Measurements from ENCODE around the gene CYP1B1. TPM values are rescaled to one million over a fixed set of nuclear protein-coding genes. Genes with fewer than 3 reads are reported as not detected.

The CYP1B1 gene
- total RNA-seq, result 1 to 10 TPM; 3.3 to 4.3 TPM

DNA sequence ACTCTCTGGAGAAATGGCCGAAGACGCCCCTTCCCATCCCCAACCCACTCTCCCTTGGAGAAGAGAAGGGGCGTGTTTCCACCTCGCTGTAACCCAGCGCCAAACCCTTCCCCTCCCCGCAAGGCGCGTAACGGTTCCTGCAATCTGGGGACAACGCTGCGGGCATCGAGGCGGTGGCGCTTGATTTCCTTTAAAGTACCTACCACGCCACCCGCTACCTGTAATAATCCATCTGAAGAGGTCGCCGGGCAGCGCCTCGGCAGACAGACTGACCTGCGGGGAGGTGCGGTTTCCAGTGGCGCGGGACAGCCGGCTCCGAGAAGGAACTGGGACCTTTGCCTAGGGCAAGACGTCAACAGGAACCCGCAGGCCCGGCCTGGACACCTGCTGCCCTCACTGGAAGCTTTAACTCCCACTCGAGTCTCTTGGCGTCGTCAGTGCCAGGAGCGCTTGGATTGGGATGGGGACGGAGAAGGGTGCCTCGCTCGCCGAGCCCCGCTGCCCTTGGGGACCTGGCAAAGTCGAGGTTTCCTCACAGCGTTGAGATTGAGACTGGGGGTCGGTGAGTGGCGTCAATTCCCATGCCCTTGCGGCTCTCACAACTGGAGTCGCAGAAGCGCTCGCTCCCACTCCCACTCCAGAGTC, at the start of gene CYP1B1:
Gene CYP1B1 (minus strand): TSS at position 645 of the 645 bp plus-strand sequence. CDS start 763 bp downstream, outside the sequence.
- DNase-seq, result peak; percentile 24
- peaks cover 62% of the 10 kb centered on the region for H3K27me3 Mint-ChIP-seq
- peak within 1 kb of the TSS; percentile 70 for H3K4me3 Mint-ChIP-seq
- H3K36me3 Mint-ChIP-seq, result peaks cover 6% of the 10 kb centered on the region
- intact Hi-C loops (cut with micrococcal nuclease), result loop anchor here (1.0 to 10.0 kb wide), 6 partner anchors 39 to 302 kb away; partner anchors contain the start of genes ATL2 and RMDN2
- ChIA-PET CTCF (interaction anchor here (0.7 to 3.8 kb wide), 16 partner anchors 7 to 387 kb away, joined by 3 to 27 read pairs (median 6); no protein-coding TSS in a partner anchor), POLR2A (interaction anchor here (1.9 to 2.7 kb wide), 3 partner anchors 15 to 38 kb away, joined by 4 to 23 read pairs (median 9); no protein-coding TSS in a partner anchor)
- H3K27ac Mint-ChIP-seq, result peak within 1 kb of the TSS; percentile 76
- no peaks in the 10 kb centered on the region for H3K9me3 Mint-ChIP-seq
- H3K4me1 Mint-ChIP-seq (ENCODE audit: low read depth), result peaks cover 17% of the 10 kb centered on the region

DNA sequence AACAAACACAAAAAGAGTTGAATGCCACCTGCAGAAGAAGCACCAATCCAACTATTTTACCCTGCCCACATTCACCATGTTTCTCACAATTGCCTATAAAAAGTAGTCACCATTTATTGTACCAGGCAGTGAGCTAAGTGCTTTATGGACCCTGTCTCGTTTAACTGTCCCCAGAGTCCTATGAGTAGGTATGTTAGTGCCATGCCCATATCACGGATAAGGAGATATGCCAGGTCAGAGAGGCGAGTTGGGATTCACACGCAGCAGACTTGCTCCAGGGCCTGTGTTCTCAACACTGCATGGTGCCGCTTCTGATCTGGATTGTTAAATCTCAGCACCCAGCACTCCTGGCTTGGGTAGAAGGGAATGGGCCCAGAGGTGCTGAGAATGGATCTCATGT, 49.1 kb upstream of the CYP1B1 start:
- POLR2A ChIA-PET, result no interaction called here
- intact Hi-C loops (cut with micrococcal nuclease), result no loop called here
- Mint-ChIP-seq H3K9me3 (peaks cover 18% of the 10 kb centered on the region), H3K27me3 (no peaks in the 10 kb centered on the region), H3K36me3 (peaks cover 8% of the 10 kb centered on the region), H3K27ac (no peak overlapping the region), H3K4me1 (ENCODE audit: low read depth) (no peaks in the 10 kb centered on the region), H3K4me3 (no peak overlapping the region)
- CTCF ChIA-PET, result interaction anchor here (1.3 kb wide), 1 partner anchor 9 kb away, joined by 5 read pairs; no protein-coding TSS in a partner anchor
- no peak for DNase-seq

GRCh38 chr2:38123911-38124310, 48.0 kb upstream of the CYP1B1 start:
- DNase-seq, result no peak
- CTCF ChIA-PET, result interaction anchor here (1.1 kb wide), 1 partner anchor 384 kb away, joined by 3 read pairs; no protein-coding TSS in a partner anchor
- peaks cover 18% of the 10 kb centered on the region for H3K9me3 Mint-ChIP-seq

GRCh38 chr2:38122344-38122743, 46.4 kb upstream of the CYP1B1 start:
- H3K9me3 Mint-ChIP-seq, result peaks cover 11% of the 10 kb centered on the region
- H3K36me3 Mint-ChIP-seq, result peaks cover 8% of the 10 kb centered on the region
- H3K4me1 Mint-ChIP-seq (ENCODE audit: low read depth), result no peaks in the 10 kb centered on the region
- POLR2A ChIA-PET, result no interaction called here
- peaks cover 1% of the 10 kb centered on the region for H3K27me3 Mint-ChIP-seq
- H3K27ac Mint-ChIP-seq, result no peak overlapping the region
- CTCF ChIA-PET, result interaction anchor here (1.0 kb wide), 1 partner anchor 231 kb away, joined by 3 read pairs; no protein-coding TSS in a partner anchor
- no peak overlapping the region for H3K4me3 Mint-ChIP-seq
- no peak for DNase-seq
- intact Hi-C loops (cut with micrococcal nuclease), result no loop called here

More at GRCh38 chr2:38123911-38124310, 48.0 kb upstream of the CYP1B1 start:
- H3K27ac Mint-ChIP-seq, result no peak overlapping the region
- no peak overlapping the region for H3K4me3 Mint-ChIP-seq
- H3K27me3 Mint-ChIP-seq, result peaks cover 1% of the 10 kb centered on the region
- peaks cover 8% of the 10 kb centered on the region for H3K36me3 Mint-ChIP-seq
- no peaks in the 10 kb centered on the region for H3K4me1 Mint-ChIP-seq (ENCODE audit: low read depth)
- intact Hi-C loops (cut with micrococcal nuclease), result loop anchor here (1.0 kb wide), 1 partner anchor 17 kb away; no protein-coding TSS in a partner anchor
- POLR2A ChIA-PET, result interaction anchor here (0.6 kb wide), 1 partner anchor 864 kb away, joined by 3 read pairs; no protein-coding TSS in a partner anchor

GRCh38 chr2:38121481-38121880, 45.5 kb upstream of the CYP1B1 start:
- intact Hi-C loops (cut with micrococcal nuclease), result no loop called here
- no peak overlapping the region for H3K27ac Mint-ChIP-seq
- H3K9me3 Mint-ChIP-seq, result peaks cover 3% of the 10 kb centered on the region
- no peak for DNase-seq
- H3K36me3 Mint-ChIP-seq, result peaks cover under 1% of the 10 kb centered on the region
- peaks cover 1% of the 10 kb centered on the region for H3K27me3 Mint-ChIP-seq
- no peaks in the 10 kb centered on the region for H3K4me1 Mint-ChIP-seq (ENCODE audit: low read depth)
- ChIA-PET POLR2A (no interaction called here), CTCF (interaction anchor here (1.0 kb wide), 1 partner anchor 139 kb away, joined by 5 read pairs; no protein-coding TSS in a partner anchor)
- H3K4me3 Mint-ChIP-seq, result no peak overlapping the region

- no peak overlapping the region for H3K27ac Mint-ChIP-seq
- no peaks in the 10 kb centered on the region for H3K9me3 Mint-ChIP-seq
- no peak overlapping the region for H3K4me3 Mint-ChIP-seq
- H3K36me3 Mint-ChIP-seq, result no peaks in the 10 kb centered on the region
- H3K27me3 Mint-ChIP-seq, result peaks cover 1% of the 10 kb centered on the region
- DNase-seq, result no peak
- ChIA-PET POLR2A (no interaction called here), CTCF (interaction anchor here (1.0 kb wide), 1 partner anchor 139 kb away, joined by 5 read pairs; no protein-coding TSS in a partner anchor)
- intact Hi-C loops (cut with micrococcal nuclease), result no loop called here
- no peaks in the 10 kb centered on the region for H3K4me1 Mint-ChIP-seq (ENCODE audit: low read depth)
Observed at GRCh38 chr2:38120829-38121228, 44.9 kb upstream of the CYP1B1 start.

- Mint-ChIP-seq H3K4me3 (no peak overlapping the region), H3K36me3 (no peaks in the 10 kb centered on the region), H3K27me3 (peaks cover 1% of the 10 kb centered on the region), H3K27ac (no peak overlapping the region), H3K4me1 (ENCODE audit: low read depth) (no peaks in the 10 kb centered on the region), H3K9me3 (no peaks in the 10 kb centered on the region)
- CTCF ChIA-PET, result no interaction called here
- POLR2A ChIA-PET, result no interaction called here
- no peak for DNase-seq
- intact Hi-C loops (cut with micrococcal nuclease), result no loop called here
Observed at GRCh38 chr2:38120264-38120592, 44.3 kb upstream of the CYP1B1 start.

DNA sequence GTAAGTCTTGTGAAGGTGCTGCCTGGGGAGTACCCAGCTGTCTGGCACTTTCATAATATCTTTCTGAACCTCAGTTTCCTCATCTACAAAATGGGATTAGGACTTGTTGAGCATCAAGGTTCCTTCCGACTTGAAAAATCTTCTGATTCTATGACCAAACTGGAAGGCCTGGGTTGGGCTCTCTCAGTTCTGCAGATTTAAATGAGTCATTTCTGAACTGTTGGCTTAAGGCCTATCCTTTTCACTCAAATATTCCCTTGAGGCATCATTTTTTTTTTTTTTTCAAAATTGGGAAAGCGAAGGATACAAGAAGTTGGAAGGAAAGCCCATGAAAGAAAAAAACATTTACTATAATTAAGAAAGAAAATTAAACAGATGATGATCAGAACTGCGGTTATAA, 40.8 kb upstream of the CYP1B1 start:
- POLR2A ChIA-PET, result no interaction called here
- intact Hi-C loops (cut with micrococcal nuclease), result loop anchor here (5.0 to 10.0 kb wide), 2 partner anchors 224 to 722 kb away; no protein-coding TSS in a partner anchor
- CTCF ChIA-PET, result interaction anchor here (1.5 to 1.6 kb wide), 4 partner anchors 40 to 391 kb away, joined by 3 to 13 read pairs (median 7); partner anchors contain the start of gene CYP1B1

DNA sequence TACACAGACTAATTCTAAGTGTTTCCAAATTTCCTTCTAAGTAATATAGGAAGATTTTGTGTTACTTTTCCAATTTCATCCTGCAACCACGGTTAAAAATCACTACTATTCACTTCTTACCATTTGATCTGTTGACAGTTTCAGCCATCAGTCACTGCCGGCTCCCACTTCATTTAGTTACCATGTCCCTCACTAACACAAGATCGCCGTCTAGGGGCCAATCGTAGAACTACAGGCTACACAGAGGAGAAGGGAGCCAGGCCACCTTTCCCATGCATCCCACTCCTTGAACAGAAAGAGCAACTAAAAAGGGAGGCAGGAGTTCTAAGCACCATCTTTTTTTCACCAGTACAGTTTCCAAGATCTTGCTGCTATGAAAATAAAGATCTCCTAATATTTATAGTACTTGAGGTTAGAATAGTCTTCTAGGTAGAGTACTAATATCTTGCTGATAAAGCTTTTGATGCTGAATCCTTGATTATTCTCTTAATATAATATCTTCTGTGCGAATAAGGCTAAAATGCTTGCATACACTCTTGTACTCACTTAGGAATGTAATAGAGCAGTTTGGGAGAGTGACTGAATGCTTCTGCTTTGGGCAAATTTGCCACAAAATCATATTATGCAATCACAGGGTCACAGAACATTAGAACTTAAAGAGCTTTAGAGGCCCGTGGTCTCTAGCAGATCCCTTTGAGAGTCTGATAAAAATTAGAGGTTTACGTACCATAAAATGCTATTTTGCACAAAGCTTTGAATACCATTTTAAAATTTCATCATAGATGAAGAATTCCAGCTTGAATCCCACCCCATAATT, 39.5 kb upstream of the CYP1B1 start:
- Mint-ChIP-seq H3K4me1 (ENCODE audit: low read depth) (no peaks in the 10 kb centered on the region), H3K36me3 (no peaks in the 10 kb centered on the region), H3K4me3 (no peak overlapping the region), H3K27ac (no peak overlapping the region), H3K27me3 (peaks cover 27% of the 10 kb centered on the region), H3K9me3 (no peaks in the 10 kb centered on the region)
- POLR2A ChIA-PET, result no interaction called here
- peak; percentile 85 for DNase-seq
- intact Hi-C loops (cut with micrococcal nuclease), result loop anchor here (1.0 to 10.0 kb wide), 5 partner anchors 39 to 721 kb away; partner anchors contain the start of gene CYP1B1
- CTCF ChIA-PET, result interaction anchor here (0.6 to 1.6 kb wide), 18 partner anchors 10 to 719 kb away, joined by 3 to 13 read pairs (median 4); partner anchors contain the start of gene CYP1B1

More for the DNA sequence above, 40.8 kb upstream of the CYP1B1 start:
- Mint-ChIP-seq H3K9me3 (no peaks in the 10 kb centered on the region), H3K4me3 (no peak overlapping the region), H3K27ac (no peak overlapping the region), H3K4me1 (ENCODE audit: low read depth) (no peaks in the 10 kb centered on the region), H3K27me3 (peaks cover 19% of the 10 kb centered on the region), H3K36me3 (no peaks in the 10 kb centered on the region)
- DNase-seq, result no peak

GRCh38 chr2:38113981-38114708, 38.2 kb upstream of the CYP1B1 start:
- Mint-ChIP-seq H3K9me3 (no peaks in the 10 kb centered on the region), H3K27me3 (peaks cover 26% of the 10 kb centered on the region), H3K27ac (no peak overlapping the region), H3K36me3 (no peaks in the 10 kb centered on the region), H3K4me3 (no peak overlapping the region), H3K4me1 (ENCODE audit: low read depth) (no peaks in the 10 kb centered on the region)
- intact Hi-C loops (cut with micrococcal nuclease), result loop anchor here (2.0 to 10.0 kb wide), 2 partner anchors 37 to 719 kb away; partner anchors contain the start of gene CYP1B1
- ChIA-PET POLR2A (no interaction called here), CTCF (interaction anchor here (0.9 to 2.0 kb wide), 9 partner anchors 8 to 282 kb away, joined by 3 to 9 read pairs (median 4); partner anchors contain the start of gene CYP1B1)
- DNase-seq, result no peak

DNA sequence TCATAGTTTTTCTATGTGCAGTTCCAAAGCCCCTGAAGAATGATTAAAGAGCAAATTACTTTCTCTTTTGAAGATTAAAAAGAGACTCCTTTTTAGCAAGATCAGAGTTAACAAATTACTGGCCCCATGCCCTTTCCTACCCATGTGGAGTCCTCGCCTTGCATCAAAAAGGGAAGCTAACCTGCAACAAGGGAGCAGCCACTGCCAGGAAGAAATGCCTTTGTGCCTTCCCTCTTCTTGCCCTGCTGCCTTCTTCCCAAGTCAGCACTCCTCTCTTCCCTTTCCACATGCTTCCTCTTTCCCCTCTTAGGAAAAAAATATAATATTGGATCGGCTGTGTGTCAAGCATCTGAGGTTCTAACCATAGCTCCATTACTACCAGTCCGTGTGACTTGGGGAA, 37.1 kb upstream of the CYP1B1 start:
- intact Hi-C loops (cut with micrococcal nuclease), result loop anchor here (10.0 kb wide), 1 partner anchor 718 kb away; no protein-coding TSS in a partner anchor

More for the DNA sequence above, 37.1 kb upstream of the CYP1B1 start:
- no peaks in the 10 kb centered on the region for H3K9me3 Mint-ChIP-seq
- DNase-seq, result no peak
- H3K27me3 Mint-ChIP-seq, result peaks cover 33% of the 10 kb centered on the region
- no peaks in the 10 kb centered on the region for H3K4me1 Mint-ChIP-seq (ENCODE audit: low read depth)
- POLR2A ChIA-PET, result no interaction called here
- H3K36me3 Mint-ChIP-seq, result no peaks in the 10 kb centered on the region
- H3K27ac Mint-ChIP-seq, result no peak overlapping the region
- no peak overlapping the region for H3K4me3 Mint-ChIP-seq
- CTCF ChIA-PET, result interaction anchor here (1.3 to 2.0 kb wide), 5 partner anchors 11 to 162 kb away, joined by 3 to 9 read pairs (median 6); partner anchors contain the start of gene CYP1B1

All from activated CD4-positive, alpha-beta memory T cell treated with anti-CD3 and anti-CD28 coated beads for 36 hours (primary cell).